ENCODE data around the gene MT1B. TPM values are rescaled to one million over a fixed set of nuclear protein-coding genes. Genes with fewer than 3 reads are reported as not detected.

MT1B gene
- total RNA-seq (not detected), total RNA-seq (0 reads per million in 2 donors)

DNA sequence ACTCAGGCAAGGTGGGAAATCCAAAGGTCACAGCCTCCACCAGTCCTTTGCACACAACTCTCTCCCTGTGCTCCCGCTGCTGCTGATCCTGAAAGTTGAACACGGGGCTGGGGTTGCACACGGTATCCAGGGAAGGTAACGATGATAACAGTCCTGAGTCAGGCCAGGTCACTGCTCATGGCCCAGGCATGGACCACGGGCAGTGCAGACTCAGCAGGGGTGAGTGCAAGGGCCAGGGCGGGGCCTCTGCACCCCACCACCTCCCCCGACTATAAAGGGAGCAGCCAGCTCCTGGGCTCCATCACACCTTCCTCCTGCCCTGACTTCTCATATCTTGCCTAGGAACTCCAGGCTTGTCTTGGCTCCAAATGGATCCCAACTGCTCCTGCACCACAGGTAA is at the start of gene MT1B:
TSS of gene MT1B (plus strand) at position 301 of the 400 bp plus-strand sequence. CDS start at position 369, 68 bp downstream.
- no peaks in the 10 kb centered on the region for H3K4me1 Mint-ChIP-seq
- H3K27me3 Mint-ChIP-seq = peaks cover 29% of the 10 kb centered on the region
- no peak for DNase-seq
- no peaks in the 10 kb centered on the region for H3K9me3 ChIP-seq (ENCODE audit: control insufficient read depth, low read length, poor library complexity, severe bottlenecking)
- no peak within 1 kb of the TSS for H3K27ac Mint-ChIP-seq
- ATAC-seq = no peak
- no peak within 1 kb of the TSS for H3K4me3 Mint-ChIP-seq
- H3K36me3 Mint-ChIP-seq (ENCODE audit: low read depth) = no peaks in the 10 kb centered on the region

DNA sequence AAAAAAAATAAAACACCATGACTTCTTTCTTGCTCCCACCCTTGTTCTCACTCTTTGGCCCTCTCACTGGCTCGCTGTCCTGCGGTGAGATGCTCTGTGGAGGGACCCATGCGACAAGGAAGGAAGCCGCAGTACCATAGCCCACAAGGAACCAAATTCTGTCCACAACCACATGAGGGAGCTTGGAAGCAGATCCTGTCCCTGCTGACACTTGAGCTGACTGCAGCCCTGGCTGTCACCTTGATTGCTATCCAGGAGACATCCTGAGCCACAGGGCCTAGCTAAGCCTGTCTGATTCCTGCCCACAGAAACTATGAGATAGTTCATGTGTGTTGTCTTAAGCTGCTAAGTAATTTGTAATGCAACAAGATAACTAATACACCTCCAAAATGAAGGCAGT is 48.1 kb upstream of the MT1B start:
- peaks cover 22% of the 10 kb centered on the region for H3K27me3 Mint-ChIP-seq
- H3K27ac Mint-ChIP-seq = no peak overlapping the region
- peaks cover 4% of the 10 kb centered on the region for H3K36me3 Mint-ChIP-seq (ENCODE audit: low read depth)
- ATAC-seq (no peak), DNase-seq (no peak)
- H3K4me3 Mint-ChIP-seq = no peak overlapping the region
- no peaks in the 10 kb centered on the region for H3K9me3 ChIP-seq (ENCODE audit: control insufficient read depth, low read length, poor library complexity, severe bottlenecking)
- H3K4me1 Mint-ChIP-seq = peaks cover 21% of the 10 kb centered on the region

DNA sequence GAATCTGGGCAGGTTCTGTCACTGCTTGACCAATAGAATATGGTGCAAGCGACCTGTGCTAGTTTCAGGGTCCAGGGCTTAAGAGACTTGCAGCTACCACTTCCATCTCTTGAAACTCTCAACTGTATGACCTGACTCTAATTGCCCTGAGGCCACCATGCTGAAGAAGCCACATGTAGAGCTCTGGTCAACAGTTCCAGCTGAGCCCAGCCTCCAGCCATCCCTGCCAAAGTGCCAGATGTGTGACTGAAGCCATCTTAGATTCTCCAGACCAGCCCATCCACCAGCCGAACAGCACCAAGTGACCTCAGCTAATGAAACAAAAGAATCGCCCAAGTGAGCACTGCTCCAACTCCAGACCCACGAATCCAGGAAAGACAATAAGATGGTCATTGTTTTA is 46.7 kb upstream of the MT1B start:
- H3K9me3 ChIP-seq (ENCODE audit: control insufficient read depth, low read length, poor library complexity, severe bottlenecking) = no peaks in the 10 kb centered on the region
- no peak for DNase-seq
- H3K36me3 Mint-ChIP-seq (ENCODE audit: low read depth) = peaks cover 4% of the 10 kb centered on the region
- no peak overlapping the region for H3K27ac Mint-ChIP-seq
- no peak overlapping the region for H3K4me3 Mint-ChIP-seq
- peaks cover 22% of the 10 kb centered on the region for H3K27me3 Mint-ChIP-seq
- ATAC-seq = no peak
- H3K4me1 Mint-ChIP-seq = peaks cover 33% of the 10 kb centered on the region

DNA sequence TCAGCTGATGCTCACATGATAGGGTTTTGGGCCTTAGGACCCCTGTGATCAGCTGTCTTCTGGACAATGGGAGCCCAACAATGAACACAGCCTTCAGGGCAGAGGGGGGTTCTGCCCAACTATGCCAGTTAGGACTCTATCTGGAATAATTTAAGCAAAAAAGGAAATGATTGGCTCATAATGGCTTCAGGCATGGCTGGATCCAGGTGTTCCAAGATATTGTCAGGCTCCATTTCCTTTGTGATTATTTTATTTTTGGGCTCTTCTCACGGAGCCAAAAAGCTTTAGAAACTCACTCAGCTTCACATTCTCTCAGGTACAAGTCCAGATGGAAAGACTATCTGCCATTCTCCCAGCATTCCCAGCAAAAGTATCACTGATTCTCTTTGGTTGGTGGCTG is 46.2 kb upstream of the MT1B start:
- ATAC-seq (no peak), DNase-seq (no peak)
- H3K4me3 Mint-ChIP-seq = no peak overlapping the region
- peaks cover 34% of the 10 kb centered on the region for H3K4me1 Mint-ChIP-seq
- H3K27me3 Mint-ChIP-seq = peaks cover 16% of the 10 kb centered on the region
- no peaks in the 10 kb centered on the region for H3K9me3 ChIP-seq (ENCODE audit: control insufficient read depth, low read length, poor library complexity, severe bottlenecking)
- H3K27ac Mint-ChIP-seq = no peak overlapping the region
- H3K36me3 Mint-ChIP-seq (ENCODE audit: low read depth) = peaks cover under 1% of the 10 kb centered on the region

DNA sequence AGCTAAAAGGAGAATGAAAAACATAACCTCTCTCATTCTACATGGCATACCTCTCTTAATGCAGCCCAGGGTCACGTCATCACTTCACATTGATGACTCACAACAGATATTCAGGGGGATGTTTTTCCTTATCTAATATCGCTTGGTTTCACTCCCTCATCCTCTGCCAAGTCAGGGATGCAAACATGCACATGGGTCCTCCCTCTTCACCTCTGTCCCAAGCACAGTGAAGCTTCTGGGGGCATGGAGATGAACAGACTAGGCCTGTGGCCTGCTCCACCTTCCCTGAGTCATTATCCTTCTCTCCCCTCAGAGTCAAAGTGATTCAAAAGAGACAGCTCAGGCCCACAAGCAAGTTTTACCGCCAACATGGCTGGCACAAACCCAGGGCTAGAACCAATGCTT is 45.6 kb upstream of the MT1B start:
- peak overlapping the region; percentile 62 for H3K27ac Mint-ChIP-seq
- H3K4me1 Mint-ChIP-seq = peaks cover 36% of the 10 kb centered on the region
- DNase-seq = no peak
- H3K27me3 Mint-ChIP-seq = peaks cover 10% of the 10 kb centered on the region
- H3K36me3 Mint-ChIP-seq (ENCODE audit: low read depth) = no peaks in the 10 kb centered on the region
- H3K9me3 ChIP-seq (ENCODE audit: control insufficient read depth, low read length, poor library complexity, severe bottlenecking) = no peaks in the 10 kb centered on the region
- ATAC-seq = no peak
- no peak overlapping the region for H3K4me3 Mint-ChIP-seq

DNA sequence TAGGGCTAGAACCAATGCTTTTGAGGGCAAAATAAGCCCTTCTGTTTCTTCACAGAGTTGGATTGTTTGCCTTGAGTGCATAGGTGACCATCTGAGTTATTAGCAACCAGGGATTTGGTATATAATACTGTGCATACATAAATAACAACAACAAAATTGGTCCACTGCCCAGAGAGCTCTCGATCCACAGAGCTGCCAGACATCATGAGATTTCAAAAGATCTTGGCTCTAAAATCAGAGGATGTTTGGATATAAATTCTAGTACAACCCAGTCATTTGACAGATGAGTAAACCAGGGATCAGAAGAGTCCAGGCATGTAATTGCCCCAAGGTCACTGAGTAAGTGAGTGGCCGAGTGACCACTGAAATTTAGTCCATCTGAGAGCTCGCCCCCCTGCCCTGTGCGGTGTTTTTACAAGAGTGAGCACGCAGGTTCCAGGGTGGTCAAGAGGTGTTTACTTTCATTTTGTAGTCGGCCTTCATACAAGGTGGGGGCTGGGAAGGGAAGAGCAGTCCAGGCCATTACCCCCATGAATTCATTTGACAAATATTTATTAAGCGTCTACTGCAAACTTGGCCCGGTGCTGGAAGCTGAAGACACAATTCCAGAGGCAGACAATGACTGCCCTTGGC is 45.1 kb upstream of the MT1B start:
- DNase-seq (no peak), ATAC-seq (no peak)
- peak overlapping the region; percentile 62 for H3K27ac Mint-ChIP-seq
- H3K9me3 ChIP-seq (ENCODE audit: control insufficient read depth, low read length, poor library complexity, severe bottlenecking) = no peaks in the 10 kb centered on the region
- H3K4me3 Mint-ChIP-seq = peak overlapping the region; percentile 50
- H3K4me1 Mint-ChIP-seq = peaks cover 40% of the 10 kb centered on the region
- H3K36me3 Mint-ChIP-seq (ENCODE audit: low read depth) = no peaks in the 10 kb centered on the region
- H3K27me3 Mint-ChIP-seq = peaks cover 5% of the 10 kb centered on the region

DNA sequence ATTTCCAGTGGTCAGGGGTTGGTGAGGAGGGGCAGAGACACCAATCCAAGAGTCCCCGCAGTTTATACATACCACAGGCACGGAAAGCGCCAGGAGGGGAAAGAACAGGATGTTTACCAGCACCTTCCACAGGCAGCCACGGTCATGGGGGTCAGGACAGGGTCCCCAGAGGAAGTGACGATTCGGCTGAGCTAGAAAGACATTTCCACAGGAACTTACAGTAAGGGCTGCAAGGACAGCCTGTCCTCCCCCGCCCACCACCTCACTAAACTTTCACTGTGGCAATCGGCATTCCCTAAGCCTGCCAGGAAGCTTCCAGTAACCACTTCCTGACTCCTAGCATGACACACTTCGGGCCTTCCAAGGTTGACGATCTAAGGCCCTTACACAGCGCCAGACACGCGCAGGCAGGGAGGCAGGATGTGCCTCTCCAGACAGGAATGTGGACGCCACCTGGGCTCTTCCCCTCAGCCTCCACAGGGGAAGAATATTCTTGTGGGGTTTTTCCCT is 44.5 kb upstream of the MT1B start:
- peaks cover 1% of the 10 kb centered on the region for H3K27me3 Mint-ChIP-seq
- H3K4me1 Mint-ChIP-seq = peaks cover 41% of the 10 kb centered on the region
- H3K27ac Mint-ChIP-seq = peak overlapping the region; percentile 97
- no peak for ATAC-seq
- peak overlapping the region; percentile 97 for H3K4me3 Mint-ChIP-seq
- H3K9me3 ChIP-seq (ENCODE audit: control insufficient read depth, low read length, poor library complexity, severe bottlenecking) = no peaks in the 10 kb centered on the region
- no peak for DNase-seq
- no peaks in the 10 kb centered on the region for H3K36me3 Mint-ChIP-seq (ENCODE audit: low read depth)

DNA sequence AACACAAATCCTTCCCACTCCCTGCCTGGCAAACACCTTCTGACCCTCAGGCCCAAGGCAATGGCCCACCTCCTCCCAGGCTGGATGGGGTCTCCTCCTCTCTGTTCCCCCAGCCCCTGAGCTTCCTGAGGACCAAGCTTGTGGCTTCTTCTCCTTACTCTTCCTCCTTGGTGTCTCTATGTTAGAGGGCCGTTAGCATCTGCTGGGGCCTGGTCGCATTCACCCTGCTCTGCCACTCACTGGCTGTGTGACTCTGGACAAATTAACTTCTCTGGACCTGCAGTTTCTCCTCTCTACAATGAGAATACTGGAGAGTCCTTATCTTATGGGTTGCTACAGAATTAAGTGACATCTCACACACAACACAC is 44.0 kb upstream of the MT1B start:
- ATAC-seq (no peak), DNase-seq (no peak)
- Mint-ChIP-seq H3K27me3 (no peaks in the 10 kb centered on the region), H3K27ac (peak overlapping the region; percentile 97), H3K36me3 (ENCODE audit: low read depth) (no peaks in the 10 kb centered on the region), H3K4me3 (peak overlapping the region; percentile 97), H3K4me1 (peaks cover 41% of the 10 kb centered on the region)
- H3K9me3 ChIP-seq (ENCODE audit: control insufficient read depth, low read length, poor library complexity, severe bottlenecking) = no peaks in the 10 kb centered on the region

DNA sequence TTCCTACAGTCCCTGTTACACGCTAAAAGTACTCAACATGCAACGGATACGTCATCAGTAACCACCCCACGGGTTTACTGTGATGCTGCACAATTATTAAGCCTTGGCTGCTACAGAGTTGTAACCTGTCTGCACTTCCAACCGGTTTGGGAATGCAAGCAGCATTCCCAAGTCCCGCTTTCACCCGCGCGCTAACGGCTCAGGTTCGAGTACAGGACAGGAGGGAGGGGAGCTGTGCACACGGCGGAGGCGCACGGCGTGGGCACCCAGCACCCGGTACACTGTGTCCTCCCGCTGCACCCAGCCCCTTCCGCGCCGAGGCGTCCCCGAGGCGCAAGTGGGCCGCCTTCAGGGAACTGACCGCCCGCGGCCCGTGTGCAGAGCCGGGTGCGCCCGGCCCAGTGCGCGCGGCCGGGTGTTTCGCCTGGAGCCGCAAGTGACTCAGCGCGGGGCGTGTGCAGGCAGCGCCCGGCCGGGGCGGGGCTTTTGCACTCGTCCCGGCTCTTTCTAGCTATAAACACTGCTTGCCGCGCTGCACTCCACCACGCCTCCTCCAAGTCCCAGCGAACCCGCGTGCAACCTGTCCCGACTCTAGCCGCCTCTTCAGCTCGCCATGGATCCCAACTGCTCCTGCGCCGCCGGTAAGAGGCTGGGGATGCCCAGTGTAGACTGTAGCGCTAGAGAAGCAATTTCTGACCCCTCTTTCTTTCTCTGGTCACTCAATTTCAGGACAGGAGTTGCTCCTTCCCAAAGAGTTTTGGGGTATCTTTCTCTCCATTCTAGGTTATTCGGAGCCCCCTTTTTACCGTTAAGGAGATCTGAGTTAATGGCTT is 43.4 kb upstream of the MT1B start, which contains the start of gene MT2A:
TSS of gene MT2A (plus strand) at position 542 of the 833 bp plus-strand sequence. CDS start at position 614, 72 bp downstream.
- Mint-ChIP-seq H3K4me1 (peaks cover 41% of the 10 kb centered on the region), H3K4me3 (peak within 1 kb of the TSS; percentile 97), H3K27ac (peak within 1 kb of the TSS; percentile 97), H3K36me3 (ENCODE audit: low read depth) (no peaks in the 10 kb centered on the region), H3K27me3 (no peaks in the 10 kb centered on the region)
- no peaks in the 10 kb centered on the region for H3K9me3 ChIP-seq (ENCODE audit: control insufficient read depth, low read length, poor library complexity, severe bottlenecking)
- peak; percentile 73 to 79 (median 76) for DNase-seq
- ATAC-seq = peak; percentile 85

DNA sequence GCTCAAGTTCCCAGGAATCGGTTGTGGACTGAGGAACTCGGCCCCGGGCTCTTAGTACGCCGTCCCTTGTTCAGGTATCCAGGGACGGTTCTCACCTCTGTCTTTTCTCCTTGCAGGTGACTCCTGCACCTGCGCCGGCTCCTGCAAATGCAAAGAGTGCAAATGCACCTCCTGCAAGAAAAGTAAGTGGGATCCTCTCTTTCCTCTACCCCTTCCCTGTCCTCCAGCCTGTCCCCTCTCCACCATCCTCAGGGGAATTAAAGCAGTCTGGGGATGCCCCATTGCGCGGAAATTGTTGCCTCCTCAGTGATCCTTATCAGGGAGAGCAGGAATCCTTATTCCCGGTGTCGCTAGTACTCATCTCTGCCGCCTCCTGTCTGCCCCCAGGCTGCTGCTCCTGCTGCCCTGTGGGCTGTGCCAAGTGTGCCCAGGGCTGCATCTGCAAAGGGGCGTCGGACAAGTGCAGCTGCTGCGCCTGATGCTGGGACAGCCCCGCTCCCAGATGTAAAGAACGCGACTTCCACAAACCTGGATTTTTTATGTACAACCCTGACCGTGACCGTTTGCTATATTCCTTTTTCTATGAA is 42.7 kb upstream of the MT1B start:
- H3K4me1 Mint-ChIP-seq = peaks cover 41% of the 10 kb centered on the region

DNA sequence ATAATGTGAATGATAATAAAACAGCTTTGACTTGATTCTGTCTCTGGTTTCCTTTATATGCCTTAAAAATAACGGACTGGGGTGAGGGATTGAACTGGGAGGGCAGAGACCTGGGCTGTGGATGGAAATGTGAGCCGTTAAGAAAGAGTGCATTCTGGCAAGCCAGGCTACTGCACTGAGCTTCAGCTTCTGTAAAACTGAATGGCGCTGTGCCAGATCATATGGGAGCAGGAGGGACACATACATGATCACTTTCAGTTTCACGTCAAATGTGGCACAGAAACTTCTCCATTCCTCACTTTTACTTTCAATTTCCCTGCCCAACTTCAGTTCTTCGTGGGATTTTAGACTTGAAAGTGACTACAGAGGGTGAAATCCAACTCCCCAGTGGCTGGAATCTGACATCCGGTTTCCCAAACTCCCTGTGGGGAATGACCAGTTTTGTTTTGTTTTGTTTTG is 42.2 kb upstream of the MT1B start:
- Mint-ChIP-seq H3K27ac (peak overlapping the region; percentile 97), H3K4me3 (peak overlapping the region; percentile 97), H3K36me3 (ENCODE audit: low read depth) (no peaks in the 10 kb centered on the region), H3K4me1 (peaks cover 41% of the 10 kb centered on the region), H3K27me3 (no peaks in the 10 kb centered on the region)
- ATAC-seq (peak; percentile 42), DNase-seq (peak in 2 of 3 donors; percentile 33 to 46)
- no peaks in the 10 kb centered on the region for H3K9me3 ChIP-seq (ENCODE audit: control insufficient read depth, low read length, poor library complexity, severe bottlenecking)

More for the DNA sequence above, 42.7 kb upstream of the MT1B start:
- H3K27ac Mint-ChIP-seq = peak overlapping the region; percentile 97
- H3K36me3 Mint-ChIP-seq (ENCODE audit: low read depth) = no peaks in the 10 kb centered on the region
- H3K9me3 ChIP-seq (ENCODE audit: control insufficient read depth, low read length, poor library complexity, severe bottlenecking) = no peaks in the 10 kb centered on the region
- no peaks in the 10 kb centered on the region for H3K27me3 Mint-ChIP-seq
- H3K4me3 Mint-ChIP-seq = peak overlapping the region; percentile 97
- no peak for DNase-seq
- ATAC-seq = no peak

DNA sequence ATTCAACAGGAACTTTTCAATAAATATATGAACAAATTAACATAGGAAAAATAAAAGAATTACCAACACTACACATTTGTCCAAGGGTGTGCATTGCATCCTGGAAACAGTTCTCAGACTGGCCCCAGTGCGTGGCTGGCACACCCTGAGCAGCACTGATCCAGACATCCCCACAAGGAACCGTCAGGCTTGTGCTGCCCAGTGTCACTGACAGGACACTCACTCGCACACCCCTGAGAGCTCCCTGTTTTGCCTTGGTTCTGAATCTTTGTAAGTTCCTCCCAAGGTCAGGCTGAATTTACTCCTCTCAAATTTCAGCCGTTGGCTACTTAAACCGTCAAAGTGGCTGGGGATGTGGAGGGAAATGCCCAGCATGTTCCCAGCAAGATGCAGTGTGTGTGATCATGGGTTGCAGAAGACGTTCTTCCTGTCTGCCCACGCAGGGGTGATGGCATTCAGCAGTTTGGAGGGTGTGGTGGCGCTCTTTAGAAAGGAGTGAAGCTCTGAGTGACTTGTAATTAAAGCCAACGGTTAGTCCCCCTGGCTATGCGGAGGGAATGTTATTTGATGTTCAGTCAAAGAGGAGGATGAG is 41.6 kb upstream of the MT1B start:
- H3K27me3 Mint-ChIP-seq = no peaks in the 10 kb centered on the region
- no peaks in the 10 kb centered on the region for H3K36me3 Mint-ChIP-seq (ENCODE audit: low read depth)
- H3K9me3 ChIP-seq (ENCODE audit: control insufficient read depth, low read length, poor library complexity, severe bottlenecking) = no peaks in the 10 kb centered on the region
- peaks cover 41% of the 10 kb centered on the region for H3K4me1 Mint-ChIP-seq
- peak; percentile 75 for ATAC-seq
- peak; percentile 27 to 49 (median 44) for DNase-seq
- H3K4me3 Mint-ChIP-seq = peak overlapping the region; percentile 97
- peak overlapping the region; percentile 97 for H3K27ac Mint-ChIP-seq
